ENCODE results near the gene SPRR2B. TPM values are rescaled to one million over a fixed set of nuclear protein-coding genes. Genes with fewer than 3 reads are reported as not detected.
"Not testable (repeated sequence)": the region's sequence is repeated elsewhere in the genome, so short reads cannot be mapped to it uniquely, and the experiment has no call there.

SPRR2B gene
- total and polyA plus RNA-seq, 10 of the 15 experiments (the other 5 are each of a cell fraction or from before 2014, with no cell fraction given) = not detected

- intact Hi-C loops (cut with micrococcal nuclease; ENCODE audit: unreplicated experiment) (no loop called here), in situ Hi-C loops (cut with MboI) (no loop called here)
- no peaks in the 10 kb centered on the region for H3K27me3 ChIP-seq (replicated peaks in 1 of 2; ENCODE audit: control insufficient read depth in 2 of 2, insufficient read depth in 2 of 2, low read length in 1 of 2)
- ChIA-PET CTCF (interaction anchor here (0.7 to 1.3 kb wide), 3 partner anchors 98 to 163 kb away, joined by 3 read pairs; no protein-coding TSS in a partner anchor), POLR2A (no interaction called here), SMC1A (ENCODE audit: uncharacterized antibody, unreplicated experiment) (no interaction called here), RAD21 (ENCODE audit: unreplicated experiment) (no interaction called here)
- no peak within 1 kb of the TSS for H3K4me2 ChIP-seq (ENCODE audit: control insufficient read depth, insufficient read depth)
- no TSS peak for BruUV-seq (replicated peaks)
- 3% methylated on average over 2 of the region's 2 CpGs for WGBS (ENCODE audit: insufficient coverage, insufficient replicate concordance, low lambda C conversion rate, missing lambda C conversion rate)
- DNase-seq (ENCODE audit: low read depth, low spot score) (no peak), ATAC-seq (peak; percentile 36; the same call in 1 of the 3 replicates), FAIRE-seq (no peak)
- no peak within 1 kb of the TSS for H3K9ac ChIP-seq (ENCODE audit: control insufficient read depth, insufficient read depth, low read length)
- no peak within 1 kb of the TSS for H3K4me3 ChIP-seq
- no peaks in the 10 kb centered on the region for H3K79me2 ChIP-seq (ENCODE audit: control insufficient read depth, insufficient read depth, low read length)
- H4K20me1 ChIP-seq (ENCODE audit: control insufficient read depth, insufficient read depth) = no peaks in the 10 kb centered on the region
- TF ChIP-seq SUZ12 (IDR thresholded peaks at IDR 0.05; ENCODE audit: unreplicated experiment) (no peak), SPI1 (IDR thresholded peaks at IDR 0.05; ENCODE audit: borderline replicate concordance, insufficient read depth, low read depth, low read length) (peak; percentile 46), ATF7 (IDR thresholded peaks at IDR 0.05; ENCODE audit: low read depth) (no peak), SP1 (IDR thresholded peaks at IDR 0.05; ENCODE audit: low read depth, low read length) (no peak), JUND (IDR thresholded peaks at IDR 0.05; ENCODE audit: low read depth, low read length) (no peak), JUNB (IDR thresholded peaks at IDR 0.05) (no peak), HDAC2 (IDR thresholded peaks at IDR 0.05) (no peak), IKZF1 (conservative IDR thresholded peaks at IDR 0.05) (peak; percentile 21; the same call in 1 of the 2 replicates), SREBF2 (IDR thresholded peaks at IDR 0.05; ENCODE audit: low read length) (no peak), EZH2 (IDR thresholded peaks at IDR 0.05; ENCODE audit: borderline replicate concordance, control insufficient read depth, low read depth, low read length) (no peak)
- no peak within 1 kb of the TSS for H3K27ac ChIP-seq (ENCODE audit: control insufficient read depth, insufficient read depth)
- no peak within 1 kb of the TSS for H2AFZ ChIP-seq (ENCODE audit: control insufficient read depth, low read depth, low read length)
- H3K9me3 ChIP-seq (replicated peaks; ENCODE audit: control insufficient read depth, insufficient read depth, low read length) = no peaks in the 10 kb centered on the region
- H3K4me1 ChIP-seq (ENCODE audit: control insufficient read depth, insufficient read depth, low read length) = no peaks in the 10 kb centered on the region; the same call in 1 of the 2 replicates
- no peaks in the 10 kb centered on the region for H3K36me3 ChIP-seq (ENCODE audit: control insufficient read depth in 2 of 2, insufficient read depth in 2 of 2, low read length in 1 of 2)
These were observed 14.0 kb downstream of the SPRR2B start, which contains the start of gene SPRR2A for GRCh38 chr1:153057375-153057774. Gene SPRR2A (minus strand): TSS chr1:153057512. CDS start chr1:153056735, 777 bp downstream.

- BruUV-seq (replicated peaks); RAD21 ChIA-PET (ENCODE audit: unreplicated experiment); POLR2A ChIA-PET: not testable (repeated sequence)
These were observed 15.3 kb downstream of the SPRR2B start for GRCh38 chr1:153056111-153056510.

More at GRCh38 chr1:153056111-153056510, 15.3 kb downstream of the SPRR2B start:
- H3K36me3 ChIP-seq (ENCODE audit: control insufficient read depth in 2 of 2, insufficient read depth in 2 of 2, low read length in 1 of 2); H2AFZ ChIP-seq (ENCODE audit: control insufficient read depth, low read depth, low read length); H3K4me3 ChIP-seq; H3K27me3 ChIP-seq (replicated peaks in 1 of 2; ENCODE audit: control insufficient read depth in 2 of 2, insufficient read depth in 2 of 2, low read length in 1 of 2); H3K9me3 ChIP-seq (replicated peaks; ENCODE audit: control insufficient read depth, insufficient read depth, low read length); H3K9ac ChIP-seq (ENCODE audit: control insufficient read depth, insufficient read depth, low read length); H4K20me1 ChIP-seq (ENCODE audit: control insufficient read depth, insufficient read depth); H3K4me1 ChIP-seq (ENCODE audit: control insufficient read depth, insufficient read depth, low read length); FAIRE-seq; DNase-seq (ENCODE audit: low read depth, low spot score); SMC1A ChIA-PET (ENCODE audit: uncharacterized antibody, unreplicated experiment); in situ Hi-C loops (cut with MboI); H3K27ac ChIP-seq (ENCODE audit: control insufficient read depth, insufficient read depth); H3K79me2 ChIP-seq (ENCODE audit: control insufficient read depth, insufficient read depth, low read length); H3K4me2 ChIP-seq (ENCODE audit: control insufficient read depth, insufficient read depth); intact Hi-C loops (cut with micrococcal nuclease; ENCODE audit: unreplicated experiment); ATAC-seq: not testable (repeated sequence)
- CTCF ChIA-PET = interaction anchor here (0.6 kb wide), 1 partner anchor 132 kb away, joined by 3 read pairs; no protein-coding TSS in a partner anchor
- 0% methylated on average over 3 of the region's 3 CpGs for WGBS (ENCODE audit: insufficient coverage, insufficient replicate concordance, low lambda C conversion rate, missing lambda C conversion rate)
